Esophagus squamous epithelium (tissue), 5 donors: Measurements from ENCODE around the gene OPCML. TPM values are rescaled to one million over a fixed set of nuclear protein-coding genes. Genes with fewer than 3 reads are reported as not detected.

Experiments used
- DNase-seq: peaks from one replicate; lab custom pipeline; 2025; lab: John Stamatoyannopoulos, UW
- H3K27ac ChIP-seq, 4 donors: fragments of 200-600 bp; sonication (generic); one replicate each; pipeline ENCODE4 v1.5.1; 2016 to 2019; ENCODE audit warnings: mild to moderate bottlenecking in 1 of 4
- H3K27me3 ChIP-seq, 4 donors: fragments of 200-600 bp; sonication (generic); 1 replicate in 3 of 4; 2 replicates in 1 of 4; pipeline versions ENCODE4 v1.5.1 to v1.6.0; 2017 to 2021; ENCODE audit warnings: antibody characterized with exemption in 1 of 4
- H3K36me3 ChIP-seq, 3 donors: fragments of 200-600 bp; sonication (generic); one replicate each; pipeline ENCODE4 v1.5.1; 2016 to 2019
- H3K4me1 ChIP-seq, 3 donors: fragments of 200-600 bp; sonication (generic); one replicate each; pipeline ENCODE4 v1.5.1; 2017 to 2019
- H3K4me3 ChIP-seq, 4 donors: fragments of 200-600 bp; sonication (generic); 1 replicate in 3 of 4; 2 replicates in 1 of 4; pipeline ENCODE4 v1.5.1; 2016 to 2019; ENCODE audit warnings: mild to moderate bottlenecking in 2 of 4, moderate library complexity in 1 of 4
- H3K9me3 ChIP-seq, 3 donors: fragments of 200-600 bp; sonication (generic); one replicate each; pipeline ENCODE4 v1.5.1; 2016 to 2019
- POLR2A ChIP-seq, 4 donors: fragments of 450-650 bp; IDR thresholded peaks; one replicate each; pipeline ENCODE4 v1.6.1; 2017; ENCODE audit warnings: antibody characterized with exemption in 4 of 4, mild to moderate bottlenecking in 4 of 4, moderate library complexity in 3 of 4
- WGBS, 2 donors: methylation state at CpG; one replicate each; pipeline ENCODE4 v1.1.5; 2018; 5-methylcytosine and 5-hydroxymethylcytosine counted together
- intact Hi-C: fragments of 100-400 bp; cut with DNase I; formaldehyde crosslinking; loops from one replicate; pipeline ENCODE4 v1.15.0; 2022
- total RNA-seq, 4 donors: library from RNA; depleted of rRNA; stranded (reverse); fragments of >200 nt; gene quantifications; one replicate each; pipeline ENCODE4 v1.1.0, GENCODE V29; 2016
- TF ChIP-seq, protein P1 (sequence below), 6 experiments: fragments of 450-650 bp in 4 of 6; fragments of 200-600 bp in 2 of 6; sonication (generic) in 2 of 6; IDR thresholded peaks; one replicate each; pipeline ENCODE4 v1.5.1; 2016 to 2019; ENCODE audit warnings: antibody characterized with exemption in 6 of 6, mild to moderate bottlenecking in 4 of 6, moderate library complexity in 4 of 6
- donor health status: DM: yes; HTN: yes; CAD: no.

Gene OPCML
- total RNA-seq, 4 donors from 2014 or later: under 0.01 TPM; not detected in 3

- no peak for DNase-seq
- no peaks in the 10 kb centered on the region for H3K4me1 ChIP-seq
- 55 to 73% methylated on average over 2 to 3 of the region's 3 CpGs for WGBS, 2 donors
- no peak overlapping the region for H3K4me3 ChIP-seq
- H3K9me3 ChIP-seq: no peaks in the 10 kb centered on the region
- no peaks in the 10 kb centered on the region for H3K36me3 ChIP-seq
- no peak for TF ChIP-seq POLR2A (IDR thresholded peaks at IDR 0.05)
- TF ChIP-seq, protein P1, sequence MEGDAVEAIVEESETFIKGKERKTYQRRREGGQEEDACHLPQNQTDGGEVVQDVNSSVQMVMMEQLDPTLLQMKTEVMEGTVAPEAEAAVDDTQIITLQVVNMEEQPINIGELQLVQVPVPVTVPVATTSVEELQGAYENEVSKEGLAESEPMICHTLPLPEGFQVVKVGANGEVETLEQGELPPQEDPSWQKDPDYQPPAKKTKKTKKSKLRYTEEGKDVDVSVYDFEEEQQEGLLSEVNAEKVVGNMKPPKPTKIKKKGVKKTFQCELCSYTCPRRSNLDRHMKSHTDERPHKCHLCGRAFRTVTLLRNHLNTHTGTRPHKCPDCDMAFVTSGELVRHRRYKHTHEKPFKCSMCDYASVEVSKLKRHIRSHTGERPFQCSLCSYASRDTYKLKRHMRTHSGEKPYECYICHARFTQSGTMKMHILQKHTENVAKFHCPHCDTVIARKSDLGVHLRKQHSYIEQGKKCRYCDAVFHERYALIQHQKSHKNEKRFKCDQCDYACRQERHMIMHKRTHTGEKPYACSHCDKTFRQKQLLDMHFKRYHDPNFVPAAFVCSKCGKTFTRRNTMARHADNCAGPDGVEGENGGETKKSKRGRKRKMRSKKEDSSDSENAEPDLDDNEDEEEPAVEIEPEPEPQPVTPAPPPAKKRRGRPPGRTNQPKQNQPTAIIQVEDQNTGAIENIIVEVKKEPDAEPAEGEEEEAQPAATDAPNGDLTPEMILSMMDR (IDR thresholded peaks at IDR 0.05): no peak
- H3K27me3 ChIP-seq: no peaks in the 10 kb centered on the region
- intact Hi-C loops: no loop called here
- no peak overlapping the region for H3K27ac ChIP-seq
Observed at GRCh38 chr11:133350045-133350444, 182.3 kb downstream of the OPCML start.

DNA sequence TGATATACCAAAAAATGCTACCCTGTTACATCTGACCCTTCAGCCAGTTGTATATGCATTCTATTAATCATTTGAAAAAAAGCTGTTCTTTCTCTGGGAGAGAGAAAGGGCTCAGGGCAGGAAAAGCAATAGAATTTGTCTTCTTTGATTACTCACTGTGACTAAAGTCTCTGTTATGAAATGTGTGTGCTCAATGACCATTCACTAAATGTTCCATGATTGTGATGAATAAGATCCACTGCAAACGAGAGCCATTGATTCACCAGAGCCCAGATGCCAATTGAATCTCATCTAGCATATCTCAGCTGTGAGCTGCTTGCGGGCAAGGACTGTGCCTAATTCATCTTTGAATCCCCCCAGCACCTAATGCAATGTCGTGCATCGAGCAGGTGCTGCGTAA lies 184.3 kb downstream of the OPCML start:
- no peak for DNase-seq

GRCh38 chr11:133346137-133346536 lies 186.2 kb downstream of the OPCML start:
- no peak for DNase-seq
- H3K4me1 ChIP-seq: no peaks in the 10 kb centered on the region
- no peaks in the 10 kb centered on the region for H3K27me3 ChIP-seq
- no peaks in the 10 kb centered on the region for H3K9me3 ChIP-seq
- H3K36me3 ChIP-seq: no peaks in the 10 kb centered on the region
- intact Hi-C loops: no loop called here
- no peak overlapping the region for H3K27ac ChIP-seq
- TF ChIP-seq POLR2A (IDR thresholded peaks at IDR 0.05): no peak
- TF ChIP-seq, protein P1 (IDR thresholded peaks at IDR 0.05): no peak
- no peak overlapping the region for H3K4me3 ChIP-seq
- 84 to 91% methylated on average over 5 of the region's 5 CpGs for WGBS, 2 donors

More for the DNA sequence above, 184.3 kb downstream of the OPCML start:
- no peaks in the 10 kb centered on the region for H3K27me3 ChIP-seq
- no peaks in the 10 kb centered on the region for H3K9me3 ChIP-seq
- no peak overlapping the region for H3K4me3 ChIP-seq
- H3K27ac ChIP-seq: no peak overlapping the region
- no peaks in the 10 kb centered on the region for H3K4me1 ChIP-seq
- WGBS, 2 donors: 68 to 75% methylated on average over 5 of the region's 5 CpGs
- intact Hi-C loops: no loop called here
- no peaks in the 10 kb centered on the region for H3K36me3 ChIP-seq
- no peak for TF ChIP-seq POLR2A (IDR thresholded peaks at IDR 0.05)
- TF ChIP-seq, protein P1 (IDR thresholded peaks at IDR 0.05): no peak

DNA sequence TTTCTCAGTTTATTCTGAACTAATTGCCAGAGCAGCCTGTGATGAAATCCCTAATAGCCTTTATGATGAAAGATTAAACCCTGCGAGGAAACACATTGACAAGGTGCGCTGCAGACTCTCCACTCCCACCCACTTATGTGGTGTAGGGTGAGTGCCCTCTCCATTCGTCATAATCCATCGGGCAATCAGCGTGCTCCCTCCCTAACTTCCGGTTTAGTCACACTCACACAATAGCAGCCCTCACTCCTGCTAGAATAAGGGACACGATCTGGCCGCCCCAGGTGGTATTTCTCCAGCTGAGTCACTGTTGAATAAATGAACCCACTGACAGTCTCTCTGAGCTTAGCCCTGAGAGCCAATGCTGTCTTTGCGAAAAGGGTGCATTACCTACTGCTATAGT lies 188.3 kb downstream of the OPCML start:
- Histone ChIP-seq H3K27ac (no peak overlapping the region), H3K27me3 (no peaks in the 10 kb centered on the region), H3K9me3 (no peaks in the 10 kb centered on the region), H3K4me1 (no peaks in the 10 kb centered on the region), H3K36me3 (no peaks in the 10 kb centered on the region), H3K4me3 (no peak overlapping the region)
- TF ChIP-seq, protein P1 (IDR thresholded peaks at IDR 0.05): no peak
- TF ChIP-seq POLR2A (IDR thresholded peaks at IDR 0.05): no peak
- WGBS, 2 donors: 38 to 41% methylated on average over 9 of the region's 9 CpGs
- DNase-seq: no peak
- intact Hi-C loops: no loop called here

GRCh38 chr11:133339495-133340140 lies 192.7 kb downstream of the OPCML start:
- no peak for DNase-seq
- Histone ChIP-seq H3K27ac (no peak overlapping the region), H3K9me3 (no peaks in the 10 kb centered on the region), H3K27me3 (no peaks in the 10 kb centered on the region), H3K4me1 (no peaks in the 10 kb centered on the region), H3K4me3 (no peak overlapping the region), H3K36me3 (no peaks in the 10 kb centered on the region)
- intact Hi-C loops: no loop called here
- TF ChIP-seq POLR2A (IDR thresholded peaks at IDR 0.05): no peak
- TF ChIP-seq, protein P1 (IDR thresholded peaks at IDR 0.05): no peak
- WGBS, 2 donors: 61 to 71% methylated on average over 5 of the region's 5 CpGs
